ENCODE measurements around the gene CAMTA1.

DNA sequence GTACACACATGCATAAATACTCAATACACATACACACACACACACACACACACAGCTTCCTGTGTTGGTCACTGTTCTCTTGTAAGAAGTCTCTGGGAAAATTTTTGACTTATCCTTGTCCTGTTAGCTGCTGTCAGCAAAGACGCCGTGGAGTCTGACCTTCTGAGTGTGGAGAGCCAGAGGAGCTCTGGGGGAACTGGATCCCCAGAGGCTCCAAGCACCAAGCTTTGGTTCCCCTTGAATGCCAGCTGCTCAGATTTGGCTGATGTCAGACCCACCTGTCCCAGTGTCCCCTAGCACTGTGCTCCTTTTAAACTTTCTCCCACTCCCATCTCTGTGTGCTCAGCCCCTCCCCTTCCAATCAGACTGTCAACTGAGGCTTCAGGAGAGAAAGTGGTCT is 319.1 kb downstream of the CAMTA1 start:
- no peak for TF ChIP-seq CTCF (tag by site-specific recombination; IDR thresholded peaks at IDR 0.05)
- no peak for TF ChIP-seq ZIC2 (tag by site-specific recombination; IDR thresholded peaks at IDR 0.05)
- TF ChIP-seq ZNF23 (tag by site-specific recombination; IDR thresholded peaks at IDR 0.05; ENCODE audit: borderline replicate concordance) = no peak
- TF ChIP-seq, protein P1, sequence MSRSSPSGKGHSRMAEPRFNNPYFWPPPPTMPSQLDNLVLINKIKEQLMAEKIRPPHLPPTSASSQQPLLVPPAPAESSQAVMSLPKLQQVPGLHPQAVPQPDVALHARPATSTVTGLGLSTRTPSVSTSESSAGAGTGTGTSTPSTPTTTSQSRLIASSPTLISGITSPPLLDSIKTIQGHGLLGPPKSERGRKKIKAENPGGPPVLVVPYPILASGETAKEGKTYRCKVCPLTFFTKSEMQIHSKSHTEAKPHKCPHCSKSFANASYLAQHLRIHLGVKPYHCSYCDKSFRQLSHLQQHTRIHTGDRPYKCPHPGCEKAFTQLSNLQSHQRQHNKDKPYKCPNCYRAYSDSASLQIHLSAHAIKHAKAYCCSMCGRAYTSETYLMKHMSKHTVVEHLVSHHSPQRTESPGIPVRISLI (tag by site-specific recombination; IDR thresholded peaks at IDR 0.05) = no peak
- no peak for TF ChIP-seq ZBTB6 (tag by site-specific recombination; IDR thresholded peaks at IDR 0.05)
- TF ChIP-seq, protein P2, sequence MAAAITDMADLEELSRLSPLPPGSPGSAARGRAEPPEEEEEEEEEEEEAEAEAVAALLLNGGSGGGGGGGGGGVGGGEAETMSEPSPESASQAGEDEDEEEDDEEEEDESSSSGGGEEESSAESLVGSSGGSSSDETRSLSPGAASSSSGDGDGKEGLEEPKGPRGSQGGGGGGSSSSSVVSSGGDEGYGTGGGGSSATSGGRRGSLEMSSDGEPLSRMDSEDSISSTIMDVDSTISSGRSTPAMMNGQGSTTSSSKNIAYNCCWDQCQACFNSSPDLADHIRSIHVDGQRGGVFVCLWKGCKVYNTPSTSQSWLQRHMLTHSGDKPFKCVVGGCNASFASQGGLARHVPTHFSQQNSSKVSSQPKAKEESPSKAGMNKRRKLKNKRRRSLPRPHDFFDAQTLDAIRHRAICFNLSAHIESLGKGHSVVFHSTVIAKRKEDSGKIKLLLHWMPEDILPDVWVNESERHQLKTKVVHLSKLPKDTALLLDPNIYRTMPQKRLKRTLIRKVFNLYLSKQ (tag by site-specific recombination; IDR thresholded peaks at IDR 0.05; ENCODE audit: borderline replicate concordance) = no peak
- no peak for TF ChIP-seq ZBTB17 (tag by site-specific recombination; IDR thresholded peaks at IDR 0.05)
- no peak for TF ChIP-seq YY1 (tag by site-specific recombination; IDR thresholded peaks at IDR 0.05)
- no peak for TF ChIP-seq MYNN (tag by site-specific recombination; IDR thresholded peaks at IDR 0.05; ENCODE audit: borderline replicate concordance)
- TF ChIP-seq, protein P3, sequence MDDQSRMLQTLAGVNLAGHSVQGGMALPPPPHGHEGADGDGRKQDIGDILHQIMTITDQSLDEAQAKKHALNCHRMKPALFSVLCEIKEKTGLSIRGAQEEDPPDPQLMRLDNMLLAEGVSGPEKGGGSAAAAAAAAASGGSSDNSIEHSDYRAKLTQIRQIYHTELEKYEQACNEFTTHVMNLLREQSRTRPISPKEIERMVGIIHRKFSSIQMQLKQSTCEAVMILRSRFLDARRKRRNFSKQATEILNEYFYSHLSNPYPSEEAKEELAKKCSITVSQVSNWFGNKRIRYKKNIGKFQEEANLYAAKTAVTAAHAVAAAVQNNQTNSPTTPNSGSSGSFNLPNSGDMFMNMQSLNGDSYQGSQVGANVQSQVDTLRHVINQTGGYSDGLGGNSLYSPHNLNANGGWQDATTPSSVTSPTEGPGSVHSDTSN (CRISPR knock-in tag; IDR thresholded peaks at IDR 0.05) = no peak
- TF ChIP-seq ZNF792 (tag by site-specific recombination; IDR thresholded peaks at IDR 0.05) = no peak
- no peak for TF ChIP-seq ZNF664 (tag by site-specific recombination; IDR thresholded peaks at IDR 0.05)

Measured in HEK293 (cell line).